H1 (cell line): ENCODE measurements around the gene TRAIP. TPM values are rescaled to one million over a fixed set of nuclear protein-coding genes. Genes with fewer than 3 reads are reported as not detected.

Source experiments
- CTCF ChIA-PET: fragments of 300-600 bp; sonication (Branson Sonifier 250); formaldehyde crosslinking; loops from one replicate; lab custom pipeline; 2021; ENCODE audit not compliant: partially characterized antibody; lab: Charles Lee
- POLR2A ChIA-PET: fragments of 300-600 bp; sonication (Branson Sonifier 250); formaldehyde crosslinking; loops from one replicate; lab custom pipeline; 2021; ENCODE audit warnings: inconsistent platforms; ENCODE audit not compliant: partially characterized antibody; lab: Charles Lee
- DNase-seq, 2 experiments: peaks; one replicate each; pipeline versions ENCODE4 v3.0.0 to v3.0.0-alpha.2; 2010 to 2022; ENCODE audit warnings: low spot score in 2 of 2, low read depth in 1 of 2, mixed read lengths in 1 of 2
- FAIRE-seq: peaks from 2 replicates; lab custom pipeline; 2011; peaks lifted over from hg19 to GRCh38; lab: Jason Lieb, UNC
- H2AFZ ChIP-seq: 2 replicates; pipeline ENCODE4 v1.8.1; 2012; ENCODE audit warnings: low read length, inconsistent platforms
- H2AK5ac ChIP-seq: 2 replicates; pipeline ENCODE4 v1.6.1; 2013; ENCODE audit warnings: low read depth, low read length
- H2BK120ac ChIP-seq: replicated peaks from 2 replicates; pipeline ENCODE3; 2013; ENCODE audit warnings: low read depth, low read length, inconsistent platforms
- H2BK12ac ChIP-seq: 2 replicates; pipeline ENCODE4 v1.6.1; 2013; ENCODE audit warnings: low read depth, low read length
- H2BK15ac ChIP-seq: 2 replicates; pipeline ENCODE4 v1.6.1; 2013; ENCODE audit warnings: low read length
- H2BK20ac ChIP-seq: 2 replicates; pipeline ENCODE4 v1.6.1; 2013; ENCODE audit warnings: low read length
- H2BK5ac ChIP-seq: 2 replicates; pipeline ENCODE4 v1.6.1; 2013; ENCODE audit warnings: low read depth, low read length
- H3K14ac ChIP-seq: 2 replicates; pipeline ENCODE4 v1.6.1; 2013; ENCODE audit warnings: inconsistent platforms; ENCODE audit not compliant: insufficient read length
- H3K18ac ChIP-seq: 2 replicates; pipeline ENCODE4 v1.6.1; 2013; ENCODE audit warnings: low read length; ENCODE audit errors: extremely low read depth
- H3K23ac ChIP-seq: 2 replicates; pipeline ENCODE4 v1.6.1; 2013; ENCODE audit warnings: inconsistent platforms; ENCODE audit not compliant: insufficient read length
- H3K23me2 ChIP-seq: 2 replicates; pipeline ENCODE4 v1.6.1; 2013; ENCODE audit warnings: low read depth, low read length
- H3K27ac ChIP-seq: 2 replicates; pipeline ENCODE4 v1.6.1; 2011; ENCODE audit warnings: low read depth, low read length, inconsistent platforms
- H3K27me3 ChIP-seq, 4 experiments: replicated peaks in 1 of 4; 1 replicate in 1 of 4; 2 replicates in 3 of 4; pipeline versions ENCODE4 v1.6.1 to v1.8.1; 2011 to 2013; ENCODE audit warnings: low read length in 3 of 4, mild to moderate bottlenecking in 3 of 4, inconsistent platforms in 2 of 4, mixed read lengths in 2 of 4, moderate library complexity in 1 of 4; ENCODE audit not compliant: control insufficient read depth in 3 of 4, insufficient read depth in 3 of 4; ENCODE audit errors: extremely low read depth in 1 of 4
- H3K36me3 ChIP-seq, 4 experiments: 2 replicates each; pipeline versions ENCODE4 v1.6.1 to v1.8.1; 2011 to 2013; ENCODE audit warnings: mild to moderate bottlenecking in 4 of 4, low read length in 3 of 4, moderate library complexity in 2 of 4, control low read depth in 1 of 4, inconsistent platforms in 1 of 4; ENCODE audit not compliant: insufficient read depth in 4 of 4, control insufficient read depth in 2 of 4
- H3K4ac ChIP-seq: replicated peaks from 2 replicates; pipeline ENCODE3; 2013; ENCODE audit warnings: low read length, low read depth, mixed read lengths, inconsistent platforms; ENCODE audit not compliant: insufficient read length
- H3K4me1 ChIP-seq, 4 experiments: replicated peaks in 1 of 4; 1 replicate in 1 of 4; 2 replicates in 3 of 4; pipeline versions ENCODE4 v1.6.1 to v1.8.1; 2011 to 2013; ENCODE audit warnings: low read length in 3 of 4, inconsistent platforms in 2 of 4, mixed read lengths in 1 of 4; ENCODE audit not compliant: insufficient read depth in 4 of 4, control insufficient read depth in 3 of 4
- H3K4me2 ChIP-seq, 2 experiments: 2 replicates each; pipeline versions ENCODE4 v1.6.1 to v1.8.1; 2011 to 2013; ENCODE audit warnings: low read depth in 2 of 2, low read length in 2 of 2, control low read depth in 1 of 2, inconsistent platforms in 1 of 2, mild to moderate bottlenecking in 1 of 2; ENCODE audit not compliant: insufficient read depth in 1 of 2
- H3K4me3 ChIP-seq, 4 experiments: fragments of 200-600, 300-600 bp in 1 of 4; sonication (generic), shearing (Covaris generic), sonication (Bioruptor Twin) in 1 of 4; 2 replicates each; pipeline versions ENCODE4 v1.5.1 to v1.8.1; 2011 to 2016; ENCODE audit warnings: low read length in 4 of 4, low read depth in 3 of 4, control low read depth in 2 of 4, inconsistent platforms in 2 of 4, mild to moderate bottlenecking in 2 of 4, mixed read lengths in 1 of 4, moderate library complexity in 1 of 4; ENCODE audit not compliant: insufficient read depth in 2 of 4; ENCODE audit errors: extremely low read depth in 1 of 4
- H3K56ac ChIP-seq: replicated peaks from 2 replicates; pipeline ENCODE3; 2013; ENCODE audit warnings: low read depth, mild to moderate bottlenecking, mixed read lengths, low read length, inconsistent platforms; ENCODE audit not compliant: insufficient read length
- H3K79me1 ChIP-seq: 2 replicates; pipeline ENCODE4 v1.6.1; 2013; ENCODE audit warnings: low read depth, low read length, control low read depth
- H3K79me2 ChIP-seq, 2 experiments: 2 replicates each; pipeline versions ENCODE4 v1.6.1 to v1.8.1; 2012 to 2013; ENCODE audit warnings: low read length in 2 of 2, mild to moderate bottlenecking in 2 of 2, inconsistent platforms in 1 of 2; ENCODE audit not compliant: insufficient read depth in 2 of 2, control insufficient read depth in 1 of 2
- H3K9ac ChIP-seq, 4 experiments: replicated peaks in 1 of 4; 1 replicate in 1 of 4; 2 replicates in 3 of 4; pipeline versions ENCODE4 v1.6.1 to v1.8.1; 2011 to 2013; ENCODE audit warnings: low read depth in 3 of 4, low read length in 3 of 4, control low read depth in 2 of 4, mild to moderate bottlenecking in 2 of 4, moderate library complexity in 2 of 4, inconsistent platforms in 1 of 4; ENCODE audit errors: extremely low read depth in 1 of 4
- H3K9me3 ChIP-seq, 2 experiments: 2 replicates each; pipeline versions ENCODE4 v1.6.1 to v1.8.1; 2012 to 2013; ENCODE audit warnings: mild to moderate bottlenecking in 2 of 2, moderate library complexity in 2 of 2, control low read depth in 1 of 2, inconsistent platforms in 1 of 2, low read depth in 1 of 2, low read length in 1 of 2, mixed read lengths in 1 of 2; ENCODE audit not compliant: insufficient read depth in 2 of 2
- H4K20me1 ChIP-seq, 2 experiments: replicated peaks in 1 of 2; 2 replicates each; pipeline versions ENCODE3 to v1.8.1; 2011 to 2013; ENCODE audit warnings: inconsistent platforms in 2 of 2, low read length in 2 of 2, mild to moderate bottlenecking in 1 of 2; ENCODE audit not compliant: insufficient read depth in 2 of 2, control insufficient read depth in 1 of 2
- H4K5ac ChIP-seq: 2 replicates; pipeline ENCODE4 v1.6.1; 2013; ENCODE audit warnings: low read length, low read depth, mixed read lengths, inconsistent platforms; ENCODE audit not compliant: insufficient read length
- H4K8ac ChIP-seq: 2 replicates; pipeline ENCODE4 v1.8.0; 2013; ENCODE audit warnings: mild to moderate bottlenecking, moderate library complexity, low read length, inconsistent platforms; ENCODE audit not compliant: insufficient read depth; ENCODE audit errors: extremely low read depth
- H4K91ac ChIP-seq: replicated peaks from 2 replicates; pipeline ENCODE3; 2013; ENCODE audit warnings: low read length, mixed read lengths, inconsistent platforms; ENCODE audit not compliant: insufficient read length
- BRCA1 ChIP-seq: IDR thresholded peaks from 2 replicates; pipeline ENCODE4 v1.6.1; 2012; ENCODE audit warnings: low read depth, low read length, improper control_type of control experiment
- CTCF ChIP-seq, 3 experiments: IDR thresholded peaks; 1 replicate in 2 of 3; 2 replicates in 1 of 3; pipeline versions ENCODE4 v1.5.1 to v1.6.1; 2011; ENCODE audit warnings: low read length in 3 of 3, mild to moderate bottlenecking in 3 of 3, inconsistent platforms in 2 of 3, low read depth in 1 of 3, moderate library complexity in 1 of 3; ENCODE audit not compliant: insufficient read depth in 1 of 3; ENCODE audit errors: control extremely low read depth in 1 of 3
- GABPA ChIP-seq: IDR thresholded peaks from 2 replicates; pipeline ENCODE4 v1.6.1; 2011; ENCODE audit warnings: mild to moderate bottlenecking, low read length, moderate library complexity, borderline replicate concordance; ENCODE audit not compliant: insufficient read depth
- MAX ChIP-seq: IDR thresholded peaks from 2 replicates; pipeline ENCODE4 v1.6.1; 2012; ENCODE audit warnings: inconsistent platforms
- SIN3A ChIP-seq, 2 experiments: IDR thresholded peaks in 1 of 2; conservative IDR thresholded peaks in 1 of 2; 2 replicates each; pipeline ENCODE4 v1.6.1; 2011 to 2012; ENCODE audit warnings: low read length in 2 of 2, improper control_type of control experiment in 1 of 2, low read depth in 1 of 2, mild to moderate bottlenecking in 1 of 2
- SP4 ChIP-seq: IDR thresholded peaks from 2 replicates; pipeline ENCODE4 v1.6.1; 2012; ENCODE audit warnings: low read length, inconsistent platforms
- SUZ12 ChIP-seq: fragments of 200-600 bp; sonication (generic); IDR thresholded peaks from 2 replicates; pipeline ENCODE4 v1.6.1; 2012; ENCODE audit warnings: mild to moderate bottlenecking, inconsistent platforms, low read length, moderate library complexity, mixed read lengths
- WGBS, 2 experiments: shearing (Covaris generic) in 1 of 2; methylation state at CpG; one replicate each; pipeline versions ENCODE4 v1.1.6 to v1.1.7; 2013 to 2015; ENCODE audit warnings: low lambda C conversion rate in 2 of 2, mixed read lengths in 2 of 2, inconsistent platforms in 1 of 2, low coverage in 1 of 2, missing lambda C conversion rate in 1 of 2; ENCODE audit not compliant: insufficient replicate concordance in 2 of 2, insufficient coverage in 1 of 2, insufficient read length in 1 of 2; ENCODE audit errors: extremely low coverage in 1 of 2, missing lambda C conversion rate in 1 of 2; 5-methylcytosine and 5-hydroxymethylcytosine counted together
- polyA plus RNA-seq, 7 experiments: library from polyadenylated mRNA; depleted of rRNA in 3 of 7; stranded (reverse) in 5 of 7; unstranded in 2 of 7; fragments of >200 nt in 5 of 7; fragments of 200-250 nt in 2 of 7; gene quantifications; 1 replicate in 5 of 7; 2 replicates in 1 of 7; 4 replicates in 1 of 7; pipeline versions ENCODE4 v1.2.1 to v1.2.3, GENCODE V29; 2011 to 2013; ENCODE audit warnings: missing spikeins in 2 of 7, mixed read lengths in 2 of 7
- total RNA-seq: library from RNA; stranded (reverse); fragmentation: NEBNext Ultra II Directional; extraction: Animal tissue kit (Norgen Biotek cat#: 25700); gene quantifications from 2 replicates; pipeline ENCODE4 v1.2.1, GENCODE V29; 2021

The TRAIP gene
- total and polyA plus RNA-seq, 2 of the 8 experiments (the other 6 are each of a cell fraction or from before 2014, with no cell fraction given), result 27.7 to 28.1 TPM

GRCh38 chr3:49803465-49804140, 52.8 kb downstream of the TRAIP start:
- H3K27me3 ChIP-seq, result peaks cover 0 to 18% (median 16%) of the 10 kb centered on the region in 4 experiments; a peak in 6 of 7 replicates
- no peak overlapping the region for H3K4ac ChIP-seq
- no peaks in the 10 kb centered on the region for H3K79me2 ChIP-seq
- H2BK12ac ChIP-seq, result no peak overlapping the region
- H3K4me3 ChIP-seq, result peak overlapping the region; percentile 24 to 89 (median 78)
- H4K5ac ChIP-seq, result no peak overlapping the region
- peak overlapping the region; percentile 7; the same call in 1 of the 2 replicates for H2BK15ac ChIP-seq
- no peak overlapping the region for H2BK20ac ChIP-seq
- H3K18ac ChIP-seq, result no peak overlapping the region; the same call in 1 of the 2 replicates
- no peak overlapping the region for H3K23ac ChIP-seq
- peak overlapping the region; percentile 29; the same call in 1 of the 2 replicates for H2AFZ ChIP-seq
- H3K9ac ChIP-seq, result no peak overlapping the region; a peak in 1 of 7 replicates
- H3K79me1 ChIP-seq, result no peaks in the 10 kb centered on the region
- H3K36me3 ChIP-seq, result no peaks in the 10 kb centered on the region
- H4K91ac ChIP-seq, result no peak overlapping the region
- ChIA-PET POLR2A (interaction anchor here (0.6 to 6.2 kb wide), 14 partner anchors 15 to 433 kb away, joined by 3 to 16 read pairs (median 3); partner anchors contain the start of gene IP6K1), CTCF (interaction anchor here (0.6 to 17.0 kb wide), 25 partner anchors 9 to 443 kb away, joined by 3 to 266 read pairs (median 6); partner anchors contain the start of genes MON1A, RBM6 and UBA7)
- no peak for FAIRE-seq
- H3K9me3 ChIP-seq, result no peaks in the 10 kb centered on the region
- H3K4me2 ChIP-seq, result peak overlapping the region; percentile 34 to 92
- H4K8ac ChIP-seq, result no peak overlapping the region; the same call in 1 of the 2 replicates
- H4K20me1 ChIP-seq, result no peaks in the 10 kb centered on the region
- H3K23me2 ChIP-seq, result peaks cover 8% of the 10 kb centered on the region; the same call in 1 of the 2 replicates
- no peak overlapping the region for H2BK120ac ChIP-seq
- no peak overlapping the region for H3K14ac ChIP-seq
- WGBS, 2 experiments, result 12% methylated on average over 34 of the region's 41 CpGs; no CpG with 5 or more reads in 1 of the 2 experiments
- H3K4me1 ChIP-seq, result peaks cover 0 to 25% (median 21%) of the 10 kb centered on the region in 4 experiments; a peak in 6 of 7 replicates
- no peak overlapping the region for H3K27ac ChIP-seq
- DNase-seq, result no peak
- H3K56ac ChIP-seq, result peak overlapping the region; percentile 43
- H2AK5ac ChIP-seq, result no peak overlapping the region
- 0 out of 2 replicates have a peak overlapping the region, but pooled peaks have one; percentile 35 for H2BK5ac ChIP-seq
- TF ChIP-seq CTCF (IDR thresholded peaks at IDR 0.05; ENCODE audit: control extremely low read depth in 1 of 3, insufficient read depth in 1 of 3, low read depth in 1 of 3, low read length in 3 of 3), result 0 out of 4 replicates have a peak, but pooled peaks of 1 of the 3 experiments have one; percentile 23
- peak in 1 of 2 experiments; percentile 46; a peak in 1 of 4 replicates for TF ChIP-seq SIN3A (conservative IDR thresholded peaks at IDR 0.05 in 1 of 2, IDR thresholded peaks at IDR 0.05 in 1 of 2; ENCODE audit: low read depth in 1 of 2, low read length in 2 of 2)
- 0 out of 2 replicates have a peak, but pooled peaks have one; percentile 28 for TF ChIP-seq GABPA
- no peak for TF ChIP-seq SP4
- peak; percentile 40 for TF ChIP-seq MAX
- no peak for TF ChIP-seq BRCA1
- 0 out of 2 replicates have a peak, but pooled peaks have one; percentile 17 for TF ChIP-seq SUZ12
